H1 (cell line): ENCODE measurements around the gene PCYT2.

ENCODE experiments used
- CBX8 ChIP-seq: fragments of 300-800, 300-1000 bp; sonication (generic); IDR thresholded peaks from 2 replicates; pipeline ENCODE4 v1.7.1; 2016; ENCODE audit warnings: low read depth, low read length, borderline replicate concordance
- EZH2 ChIP-seq: fragments of 200-600 bp; sonication (generic); IDR thresholded peaks from 2 replicates; pipeline ENCODE4 v1.7.1; 2012; ENCODE audit warnings: low read depth, mild to moderate bottlenecking, moderate library complexity, low read length, inconsistent platforms; ENCODE audit not compliant: severe bottlenecking
- GTF2F1 ChIP-seq: IDR thresholded peaks from 2 replicates; pipeline ENCODE4 v1.6.1; 2012; ENCODE audit warnings: low read depth, low read length, improper control_type of control experiment, borderline replicate concordance
- POLR2A ChIP-seq, 2 experiments: IDR thresholded peaks; 1 replicate in 1 of 2; 2 replicates in 1 of 2; pipeline ENCODE4 v1.6.1; 2011; ENCODE audit warnings: low read depth in 2 of 2, low read length in 2 of 2, mild to moderate bottlenecking in 2 of 2; ENCODE audit errors: control extremely low read depth in 1 of 2
- SIN3A ChIP-seq, 2 experiments: IDR thresholded peaks in 1 of 2; conservative IDR thresholded peaks in 1 of 2; 2 replicates each; pipeline ENCODE4 v1.6.1; 2011 to 2012; ENCODE audit warnings: low read length in 2 of 2, improper control_type of control experiment in 1 of 2, low read depth in 1 of 2, mild to moderate bottlenecking in 1 of 2
- SP4 ChIP-seq: IDR thresholded peaks from 2 replicates; pipeline ENCODE4 v1.6.1; 2012; ENCODE audit warnings: low read length, inconsistent platforms
- SUZ12 ChIP-seq: fragments of 200-600 bp; sonication (generic); IDR thresholded peaks from 2 replicates; pipeline ENCODE4 v1.6.1; 2012; ENCODE audit warnings: mild to moderate bottlenecking, inconsistent platforms, low read length, moderate library complexity, mixed read lengths
- YY1 ChIP-seq: IDR thresholded peaks from 2 replicates; pipeline ENCODE4 v1.6.1; 2011; ENCODE audit warnings: low read depth, mild to moderate bottlenecking, low read length
- TF ChIP-seq, protein P1 (sequence below), 3 experiments: IDR thresholded peaks; 1 replicate in 2 of 3; 2 replicates in 1 of 3; pipeline versions ENCODE4 v1.5.1 to v1.6.1; 2011; ENCODE audit warnings: low read length in 3 of 3, mild to moderate bottlenecking in 3 of 3, inconsistent platforms in 2 of 3, low read depth in 1 of 3, moderate library complexity in 1 of 3; ENCODE audit not compliant: insufficient read depth in 1 of 3; ENCODE audit errors: control extremely low read depth in 1 of 3

DNA sequence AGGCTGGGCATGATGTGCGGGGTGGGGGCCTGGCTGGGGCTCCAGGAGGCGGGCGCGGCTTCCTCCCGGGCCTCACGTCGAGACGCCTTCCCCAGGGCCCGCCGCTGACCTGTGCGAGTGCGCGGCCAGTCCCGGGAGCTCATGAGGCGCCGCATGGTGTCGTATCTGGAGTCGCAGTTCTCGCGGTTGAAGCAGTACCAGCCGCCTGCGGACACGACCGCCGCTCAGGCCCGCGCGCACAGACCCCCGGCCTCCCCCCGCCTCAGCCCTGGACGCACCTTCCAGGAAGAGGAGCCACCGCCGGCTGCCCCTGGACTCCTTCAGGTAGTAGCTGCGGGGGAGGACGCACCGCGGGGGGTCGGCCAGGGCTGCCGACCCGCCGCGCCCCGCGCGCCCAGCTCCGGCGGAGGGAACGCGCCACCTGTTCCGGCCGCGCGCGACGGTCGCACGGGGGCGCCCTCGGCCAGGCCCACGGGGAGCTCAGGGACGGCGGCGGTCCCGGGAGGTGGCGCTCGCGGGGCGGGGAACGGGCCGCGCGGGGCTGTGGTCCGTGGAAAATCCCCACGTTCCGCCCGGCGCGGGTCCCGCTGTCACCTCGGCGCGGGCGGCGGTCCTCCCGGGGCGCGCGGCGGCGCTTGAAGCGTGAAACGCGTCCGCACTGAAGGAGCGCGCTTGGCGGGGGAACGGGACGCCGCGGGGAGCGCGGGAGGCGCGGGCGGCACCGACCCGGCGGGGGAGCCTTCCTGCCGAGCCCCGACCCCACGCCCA, 48.3 kb upstream of the PCYT2 start:
- TF ChIP-seq SP4: no peak
- TF ChIP-seq EZH2: no peak
- TF ChIP-seq, protein P1, sequence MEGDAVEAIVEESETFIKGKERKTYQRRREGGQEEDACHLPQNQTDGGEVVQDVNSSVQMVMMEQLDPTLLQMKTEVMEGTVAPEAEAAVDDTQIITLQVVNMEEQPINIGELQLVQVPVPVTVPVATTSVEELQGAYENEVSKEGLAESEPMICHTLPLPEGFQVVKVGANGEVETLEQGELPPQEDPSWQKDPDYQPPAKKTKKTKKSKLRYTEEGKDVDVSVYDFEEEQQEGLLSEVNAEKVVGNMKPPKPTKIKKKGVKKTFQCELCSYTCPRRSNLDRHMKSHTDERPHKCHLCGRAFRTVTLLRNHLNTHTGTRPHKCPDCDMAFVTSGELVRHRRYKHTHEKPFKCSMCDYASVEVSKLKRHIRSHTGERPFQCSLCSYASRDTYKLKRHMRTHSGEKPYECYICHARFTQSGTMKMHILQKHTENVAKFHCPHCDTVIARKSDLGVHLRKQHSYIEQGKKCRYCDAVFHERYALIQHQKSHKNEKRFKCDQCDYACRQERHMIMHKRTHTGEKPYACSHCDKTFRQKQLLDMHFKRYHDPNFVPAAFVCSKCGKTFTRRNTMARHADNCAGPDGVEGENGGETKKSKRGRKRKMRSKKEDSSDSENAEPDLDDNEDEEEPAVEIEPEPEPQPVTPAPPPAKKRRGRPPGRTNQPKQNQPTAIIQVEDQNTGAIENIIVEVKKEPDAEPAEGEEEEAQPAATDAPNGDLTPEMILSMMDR (IDR thresholded peaks at IDR 0.05; ENCODE audit: control extremely low read depth in 1 of 3, insufficient read depth in 1 of 3, low read depth in 1 of 3, low read length in 3 of 3): peak; percentile 51 to 98 (median 75)
- TF ChIP-seq GTF2F1: no peak
- no peak for TF ChIP-seq CBX8
- TF ChIP-seq POLR2A (IDR thresholded peaks at IDR 0.05; ENCODE audit: control extremely low read depth in 1 of 2, low read depth in 2 of 2, low read length in 2 of 2): no peak
- no peak for TF ChIP-seq SIN3A (conservative IDR thresholded peaks at IDR 0.05 in 1 of 2, IDR thresholded peaks at IDR 0.05 in 1 of 2; ENCODE audit: low read depth in 1 of 2, low read length in 2 of 2)
- no peak for TF ChIP-seq YY1
- TF ChIP-seq SUZ12: no peak
